ENCODE results near the gene STK38L. TPM values are rescaled to one million over a fixed set of nuclear protein-coding genes. Genes with fewer than 3 reads are reported as not detected.

STK38L gene
- total RNA-seq (10 to 100 TPM; 19.8 to 23.6 TPM), polyA plus RNA-seq (10 to 100 TPM in 1 of 3 donors, 1 to 10 TPM in 2; 6.8 to 11.6 (median 7.2) TPM), total RNA-seq (19.6 to 64.6 (median 35.2) reads per million in 6 experiments)

DNA sequence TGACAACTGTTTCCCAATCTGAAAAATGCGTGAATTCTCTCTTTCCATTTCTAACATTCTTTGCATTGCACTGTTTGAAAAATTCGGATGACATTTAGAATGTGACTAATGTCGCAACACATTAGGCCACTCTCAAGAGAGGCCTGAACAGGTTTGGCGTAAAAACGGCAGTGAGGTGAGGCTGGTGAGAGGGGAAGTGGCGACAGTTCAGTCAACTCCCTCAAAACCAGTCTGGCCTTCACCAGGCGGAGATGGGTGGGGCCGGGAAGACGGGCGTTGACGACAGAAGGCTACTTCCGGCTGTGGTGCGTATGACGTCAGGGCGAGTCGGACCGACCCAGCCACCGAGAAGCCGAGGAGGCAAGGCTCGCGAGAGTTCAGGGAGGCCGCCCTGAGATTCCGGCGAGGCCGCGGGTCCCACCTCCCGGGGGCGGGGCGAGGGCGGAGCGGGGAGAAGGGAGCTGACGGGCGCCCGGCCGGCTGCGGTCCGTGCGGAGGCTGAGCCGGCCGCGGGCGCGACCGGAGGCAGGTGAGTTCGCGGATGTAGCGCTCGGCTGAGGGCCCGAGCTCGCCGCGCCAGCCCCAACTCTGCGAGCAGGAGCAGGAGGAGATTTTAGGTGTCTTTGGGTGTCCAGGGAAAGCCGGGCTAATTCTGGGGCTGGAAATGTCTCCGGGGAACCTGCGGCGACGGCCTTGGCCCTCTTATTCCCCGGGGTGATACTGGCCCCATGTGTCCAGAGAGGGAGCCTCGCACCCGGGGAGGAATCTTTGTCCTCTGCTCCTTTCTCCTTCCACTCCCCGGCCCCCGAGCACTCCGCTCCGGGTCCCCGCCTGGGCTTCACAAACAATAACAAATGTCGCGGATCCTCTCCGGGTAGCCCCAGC, at the start of gene STK38L:
Gene STK38L, plus strand, starts transcription at position 483 of the 885 bp plus-strand sequence. CDS start 53,435 bp downstream, outside the sequence.
- Mint-ChIP-seq H3K27me3 (no peaks in the 10 kb centered on the region), H3K9me3 (no peaks in the 10 kb centered on the region), H3K36me3 (peaks cover 0 to 2% (median 0%) of the 10 kb centered on the region in 3 donors)

DNA sequence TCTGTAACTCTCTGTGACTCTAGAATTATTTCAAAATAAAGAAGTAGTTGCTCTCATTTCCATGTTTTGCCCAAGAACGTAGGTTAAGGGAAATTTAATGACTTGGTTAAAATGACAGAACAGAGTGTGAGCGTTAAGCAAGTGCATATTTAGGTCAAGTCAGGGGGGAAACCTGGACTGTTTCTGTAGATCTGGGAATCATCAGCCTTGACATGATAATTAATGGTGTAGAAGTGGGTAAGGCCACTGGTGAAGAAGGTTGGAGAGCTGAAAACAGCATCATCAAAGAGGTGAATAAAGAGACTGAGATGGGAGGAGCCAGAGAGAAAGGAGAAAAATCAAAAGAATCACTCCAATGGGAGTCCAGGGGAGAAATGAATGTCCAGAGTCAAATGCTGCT, 49.4 kb upstream of the STK38L start:
- Mint-ChIP-seq H3K4me3 (no peak overlapping the region), H3K27me3 (no peaks in the 10 kb centered on the region), H3K36me3 (peaks cover 0 to 8% (median 0%) of the 10 kb centered on the region in 3 donors), H3K9me3 (no peaks in the 10 kb centered on the region), H3K4me1 (no peaks in the 10 kb centered on the region), H3K27ac (no peak overlapping the region)
- no peak for ATAC-seq
- no peak for DNase-seq
- POLR2A ChIA-PET = no interaction called here

More for the DNA sequence above, at the start of gene STK38L:
- Mint-ChIP-seq H3K4me1 (peaks cover 26 to 52% (median 45%) of the 10 kb centered on the region in 4 donors), H3K27ac (peak within 1 kb of the TSS; percentile 97 to 100 (median 99)), H3K4me3 (peak within 1 kb of the TSS; percentile 96 to 100 (median 98))
- DNase-seq (peak; percentile 93 to 98 (median 97)), ATAC-seq (peak; percentile 92 to 93)
- POLR2A ChIA-PET = interaction anchor here (1.0 to 2.1 kb wide), 7 partner anchors 58 to 536 kb away, joined by 3 to 8 read pairs (median 4); partner anchors contain the start of genes MED21, MRPS35 and TM7SF3

DNA sequence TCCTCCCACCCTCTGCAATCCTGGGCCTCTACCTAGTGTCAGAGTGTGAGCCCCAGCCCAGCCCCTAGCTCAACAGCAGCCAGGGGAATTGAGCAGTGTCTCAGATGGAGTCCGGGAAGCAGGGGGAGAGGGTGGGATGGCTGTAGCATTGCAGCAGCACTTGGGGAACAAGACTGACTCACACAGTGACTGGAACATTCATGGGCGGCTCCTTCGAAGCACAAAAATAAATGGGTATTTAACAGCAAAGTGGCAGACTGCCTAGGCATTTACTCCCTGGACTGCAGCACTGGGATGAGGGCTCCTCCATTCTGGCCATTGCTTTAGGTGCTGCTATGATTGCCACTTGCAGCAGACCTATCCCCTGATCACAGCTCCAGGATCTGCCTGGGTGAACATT, 46.0 kb upstream of the STK38L start:
- Mint-ChIP-seq H3K27me3 (no peaks in the 10 kb centered on the region), H3K4me1 (no peaks in the 10 kb centered on the region), H3K4me3 (no peak overlapping the region), H3K36me3 (peaks cover 0 to 8% (median 0%) of the 10 kb centered on the region in 3 donors), H3K27ac (peak overlapping the region in 1 of 10 donors; percentile 14), H3K9me3 (no peaks in the 10 kb centered on the region)
- DNase-seq (no peak), ATAC-seq (no peak)
- POLR2A ChIA-PET = no interaction called here

DNA sequence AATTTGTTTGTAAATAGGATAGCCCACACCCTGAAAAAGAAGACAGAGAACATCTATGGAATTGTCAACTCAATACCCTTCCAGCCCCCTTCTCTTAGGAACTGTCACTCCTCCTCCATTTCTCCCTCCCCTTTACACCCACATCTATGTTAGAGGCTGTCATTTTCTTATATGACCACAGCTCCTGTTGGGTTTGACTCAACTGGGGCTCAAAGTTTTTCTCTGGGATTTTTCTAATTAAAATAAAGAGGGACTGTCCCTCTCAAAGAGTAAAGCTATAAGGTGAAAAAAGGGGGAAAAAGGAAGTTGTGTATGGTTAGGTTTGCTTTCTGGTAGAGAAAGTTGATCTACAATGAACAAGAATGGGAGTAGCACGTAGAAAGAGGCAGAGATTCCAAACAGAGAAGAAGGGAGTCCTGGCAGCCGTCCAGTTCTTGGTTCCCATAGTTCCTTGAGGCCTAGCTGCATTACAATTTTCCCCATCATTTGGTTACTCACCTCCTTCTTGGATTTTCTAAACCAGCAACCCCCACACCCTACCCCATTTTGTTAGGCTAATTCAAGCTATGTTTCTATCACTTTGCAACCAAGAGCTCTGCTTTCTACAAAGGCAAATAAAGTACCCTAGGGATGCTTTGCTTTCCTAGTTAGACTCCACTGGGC, 44.3 kb upstream of the STK38L start:
- Mint-ChIP-seq H3K4me1 (no peaks in the 10 kb centered on the region), H3K27ac (no peak overlapping the region), H3K36me3 (peaks cover 0 to 12% (median 0%) of the 10 kb centered on the region in 3 donors), H3K27me3 (no peaks in the 10 kb centered on the region), H3K9me3 (no peaks in the 10 kb centered on the region), H3K4me3 (no peak overlapping the region)
- POLR2A ChIA-PET = no interaction called here
- no peak for ATAC-seq
- DNase-seq = no peak

DNA sequence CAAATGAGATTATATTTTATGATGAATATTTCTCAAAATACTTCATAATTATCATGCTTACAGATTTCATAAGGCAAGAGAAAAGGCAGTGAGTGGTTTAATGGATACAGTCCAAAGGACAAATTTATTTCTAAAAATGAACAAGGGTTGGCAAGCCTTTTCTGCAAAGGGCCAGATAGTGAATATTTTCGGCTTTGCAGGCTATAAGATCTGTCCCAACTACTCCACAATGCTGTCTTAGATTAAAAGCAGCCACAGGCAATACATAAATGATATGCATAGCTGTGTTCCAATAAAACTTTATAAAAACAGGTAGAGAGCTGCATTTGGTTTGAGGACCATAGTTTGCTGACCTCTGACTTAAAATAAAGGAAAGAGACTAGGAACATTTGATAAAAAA, 42.9 kb upstream of the STK38L start:
- POLR2A ChIA-PET = no interaction called here
- no peak overlapping the region for H3K27ac Mint-ChIP-seq
- no peaks in the 10 kb centered on the region for H3K4me1 Mint-ChIP-seq
- no peak overlapping the region for H3K4me3 Mint-ChIP-seq
- H3K9me3 Mint-ChIP-seq = no peaks in the 10 kb centered on the region
- ATAC-seq (no peak), DNase-seq (no peak)
- H3K27me3 Mint-ChIP-seq = no peaks in the 10 kb centered on the region
- H3K36me3 Mint-ChIP-seq = peaks cover 0 to 12% (median 0%) of the 10 kb centered on the region in 3 donors

DNA sequence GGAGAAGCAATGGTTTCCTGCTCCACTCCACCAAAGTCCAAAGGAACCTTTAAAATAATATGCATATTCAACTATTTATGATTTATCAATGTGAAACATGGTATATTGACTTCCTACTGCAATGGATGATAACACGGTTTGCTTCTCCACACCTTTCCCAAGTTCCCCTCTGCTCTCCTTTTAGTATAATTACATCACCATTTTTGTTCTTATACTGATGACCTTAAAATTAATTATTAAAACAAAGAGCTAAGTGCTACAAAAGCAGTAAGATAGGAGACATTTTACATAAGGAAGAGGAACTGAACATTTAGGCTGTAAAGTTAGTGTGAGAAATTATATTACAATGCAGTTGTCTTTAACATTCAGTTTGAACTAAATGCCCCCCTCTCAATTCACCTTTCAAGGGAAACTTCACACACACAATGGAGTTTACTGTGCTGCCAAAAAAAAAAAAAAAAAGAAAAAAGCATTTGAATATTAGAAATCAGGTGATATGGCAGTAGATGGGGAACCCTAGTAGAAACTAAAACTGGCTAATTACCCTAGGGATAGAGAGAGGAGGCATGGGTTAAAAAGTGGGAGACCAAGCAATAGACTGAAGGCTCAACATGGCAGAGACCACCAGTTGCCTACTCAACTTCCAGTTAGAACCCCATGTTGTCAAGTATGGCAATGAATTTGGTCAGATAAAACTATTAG, 37.1 kb upstream of the STK38L start:
- H3K36me3 Mint-ChIP-seq = peaks cover 0 to 9% (median 6%) of the 10 kb centered on the region in 3 donors
- no peak for ATAC-seq
- DNase-seq = no peak
- H3K27me3 Mint-ChIP-seq = no peaks in the 10 kb centered on the region
- H3K27ac Mint-ChIP-seq = no peak overlapping the region
- H3K9me3 Mint-ChIP-seq = peaks cover 0 to 20% (median 6%) of the 10 kb centered on the region in 9 donors
- no peaks in the 10 kb centered on the region for H3K4me1 Mint-ChIP-seq
- no peak overlapping the region for H3K4me3 Mint-ChIP-seq
- POLR2A ChIA-PET = no interaction called here

DNA sequence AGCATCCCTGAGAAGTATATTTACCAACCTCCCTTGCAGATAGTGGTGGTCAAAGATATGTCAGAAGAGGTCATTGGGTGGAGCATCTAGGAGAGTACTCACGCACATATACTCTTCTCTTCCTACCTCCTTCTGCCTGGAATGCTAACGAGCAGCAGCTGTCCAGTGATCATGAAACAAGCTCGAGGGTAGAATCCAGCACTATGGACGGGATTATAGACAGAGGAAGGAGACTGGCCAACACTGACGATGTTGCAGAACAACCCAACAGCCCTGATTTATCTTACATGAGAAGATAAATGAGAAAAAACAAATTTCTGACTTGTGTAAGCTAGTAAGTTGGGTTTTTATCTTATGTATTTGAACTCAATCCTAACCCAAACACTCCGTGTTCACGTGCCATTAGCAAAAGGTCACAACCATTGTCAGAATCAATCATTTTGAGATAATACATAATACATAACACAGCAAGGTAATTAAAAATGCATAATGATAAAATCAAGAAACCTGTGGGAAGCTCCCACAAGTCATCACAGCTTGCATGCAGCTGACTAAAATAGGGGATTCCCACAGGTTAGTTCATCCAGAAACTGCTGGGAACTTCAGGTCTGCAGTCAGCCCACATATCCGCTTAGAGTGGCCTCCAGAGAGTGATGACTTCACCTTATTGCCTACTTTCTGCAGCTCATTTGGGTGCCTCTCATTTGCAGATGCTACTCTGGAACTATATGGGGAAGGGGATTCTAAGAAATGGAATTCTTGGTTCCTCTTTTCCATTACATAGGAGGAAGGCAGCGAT, 36.3 kb upstream of the STK38L start:
- POLR2A ChIA-PET = no interaction called here
- no peak for ATAC-seq
- DNase-seq = no peak
- H3K27me3 Mint-ChIP-seq = no peaks in the 10 kb centered on the region
- H3K27ac Mint-ChIP-seq = no peak overlapping the region
- no peaks in the 10 kb centered on the region for H3K4me1 Mint-ChIP-seq
- peaks cover 0 to 9% (median 6%) of the 10 kb centered on the region in 3 donors for H3K36me3 Mint-ChIP-seq
- no peak overlapping the region for H3K4me3 Mint-ChIP-seq
- H3K9me3 Mint-ChIP-seq = peaks cover 0 to 20% (median 6%) of the 10 kb centered on the region in 9 donors

DNA sequence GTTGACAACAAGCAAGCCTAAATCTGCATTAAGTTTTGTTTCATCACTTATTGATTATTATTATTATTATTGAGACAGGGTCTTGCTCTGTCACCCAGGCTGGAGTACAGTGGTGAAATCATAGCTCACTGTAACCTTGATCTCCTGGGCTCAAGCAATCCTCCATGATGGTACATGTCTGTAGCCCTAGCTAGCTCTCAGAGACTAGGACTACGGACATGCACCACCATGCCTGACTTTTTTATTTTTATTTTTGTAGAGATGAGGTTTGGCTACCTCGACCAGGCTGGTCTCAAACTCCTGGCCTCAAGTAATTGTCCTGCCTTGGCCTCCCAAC, 35.7 kb upstream of the STK38L start:
- Mint-ChIP-seq H3K9me3 (peaks cover 0 to 20% (median 6%) of the 10 kb centered on the region in 9 donors), H3K27ac (no peak overlapping the region), H3K4me1 (no peaks in the 10 kb centered on the region), H3K4me3 (no peak overlapping the region), H3K36me3 (peaks cover 0 to 10% (median 6%) of the 10 kb centered on the region in 3 donors), H3K27me3 (no peaks in the 10 kb centered on the region)
- POLR2A ChIA-PET = no interaction called here
- ATAC-seq (no peak), DNase-seq (no peak)

DNA sequence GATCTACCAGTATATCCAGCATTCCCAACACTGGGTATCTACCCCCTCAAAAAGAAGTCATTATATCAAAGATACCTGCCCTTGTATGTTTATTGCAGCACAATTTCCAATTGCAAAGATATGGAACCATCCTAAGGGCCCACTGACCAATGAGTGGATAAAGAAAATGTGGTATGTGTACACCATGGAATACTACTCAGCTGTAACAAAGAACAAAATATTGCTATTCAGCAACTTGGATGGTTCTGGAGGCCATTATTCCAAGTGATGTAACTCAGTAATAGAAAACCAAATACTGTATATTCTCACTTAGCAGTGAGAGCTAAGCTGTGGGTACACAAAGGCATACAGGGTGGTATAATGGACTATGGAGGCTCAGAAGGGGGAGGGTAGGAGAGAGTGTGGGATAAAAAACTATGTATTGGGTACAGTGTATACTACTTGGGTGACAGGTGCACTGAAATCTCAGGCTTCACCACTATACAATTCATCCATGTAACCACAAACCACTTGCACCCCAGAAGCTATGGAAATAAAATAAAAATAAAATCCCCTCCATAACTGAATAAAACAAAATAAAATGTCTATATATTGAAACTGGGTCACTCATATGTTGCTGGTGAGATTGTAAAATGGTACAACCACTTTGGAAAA, 34.7 kb upstream of the STK38L start:
- Mint-ChIP-seq H3K4me1 (no peaks in the 10 kb centered on the region), H3K4me3 (no peak overlapping the region), H3K27ac (no peak overlapping the region), H3K9me3 (peaks cover 0 to 20% (median 6%) of the 10 kb centered on the region in 9 donors), H3K36me3 (peaks cover 0 to 12% (median 6%) of the 10 kb centered on the region in 3 donors), H3K27me3 (no peaks in the 10 kb centered on the region)
- no peak for DNase-seq
- POLR2A ChIA-PET = no interaction called here
- ATAC-seq = no peak

DNA sequence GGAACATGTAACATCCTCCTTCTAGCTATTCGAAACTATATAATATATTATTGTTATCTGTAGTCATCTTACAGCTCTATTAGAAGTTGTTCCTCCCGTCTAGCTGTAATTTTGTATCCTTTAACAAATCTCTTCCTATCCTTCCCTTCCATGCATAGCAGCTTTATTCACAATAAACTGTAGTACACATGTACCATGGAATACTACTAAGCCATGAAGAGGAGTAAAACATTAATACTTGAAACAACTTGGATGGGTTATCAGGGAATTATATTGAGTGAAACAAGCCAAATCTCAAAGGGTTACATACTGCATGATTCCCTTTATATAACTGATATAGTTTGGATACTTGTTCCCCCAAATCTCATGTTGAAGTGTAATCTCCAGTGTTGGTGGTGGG, 33.9 kb upstream of the STK38L start:
- H3K36me3 Mint-ChIP-seq = peaks cover 0 to 8% (median 6%) of the 10 kb centered on the region in 3 donors
- POLR2A ChIA-PET = no interaction called here

DNA sequence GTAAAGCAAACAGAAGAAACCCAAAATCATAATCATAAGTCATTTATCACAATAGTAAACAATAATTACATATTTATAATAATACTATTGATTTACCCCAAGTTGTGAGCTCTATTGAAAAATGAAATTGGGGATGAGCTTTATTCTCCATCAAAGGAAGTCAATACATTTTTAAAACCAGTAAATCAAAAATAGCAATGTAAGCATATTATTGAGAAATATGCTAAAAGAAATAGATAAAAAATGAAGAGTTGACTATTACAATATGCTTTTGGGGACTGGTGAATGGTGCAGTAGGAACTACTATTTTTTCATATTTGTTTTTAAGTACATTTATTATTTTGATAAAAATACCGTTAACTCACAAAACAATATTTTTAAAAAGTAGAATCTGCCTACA, 31.2 kb upstream of the STK38L start:
- Mint-ChIP-seq H3K4me1 (no peaks in the 10 kb centered on the region), H3K4me3 (no peak overlapping the region), H3K9me3 (peaks cover 0 to 20% (median 6%) of the 10 kb centered on the region in 9 donors), H3K27ac (no peak overlapping the region), H3K27me3 (no peaks in the 10 kb centered on the region), H3K36me3 (peaks cover 0 to 8% (median 6%) of the 10 kb centered on the region in 3 donors)
- POLR2A ChIA-PET = interaction anchor here (1.1 kb wide), 1 partner anchor 22 kb away, joined by 3 read pairs; no protein-coding TSS in a partner anchor
- no peak for DNase-seq
- no peak for ATAC-seq

More for the DNA sequence above, 33.9 kb upstream of the STK38L start:
- Mint-ChIP-seq H3K9me3 (peaks cover 0 to 20% (median 6%) of the 10 kb centered on the region in 9 donors), H3K4me3 (no peak overlapping the region), H3K27me3 (no peaks in the 10 kb centered on the region), H3K4me1 (no peaks in the 10 kb centered on the region), H3K27ac (no peak overlapping the region)
- DNase-seq (no peak), ATAC-seq (no peak)

Data from naive thymus-derived CD8-positive, alpha-beta T cell (primary cell).